Heart right ventricle (tissue), 16 donors: ENCODE measurements around the gene UPP1. TPM values are rescaled to one million over a fixed set of nuclear protein-coding genes. Genes with fewer than 3 reads are reported as not detected.
"Not testable (repeated sequence)": the region's sequence is repeated elsewhere in the genome, so short reads cannot be mapped to it uniquely, and the experiment has no call there.

ENCODE experiments used
- ATAC-seq, 8 donors: fragments of 200-7000 bp; cut with Tn5 transposase; one replicate each; pipeline ENCODE4 v1.9.1; 2020; ENCODE audit warnings: mild to moderate bottlenecking in 8 of 8, moderate library complexity in 8 of 8, moderate number of reproducible peaks in 1 of 8
- DNase-seq, 2 donors: peaks; one replicate each; pipeline ENCODE4 v3.0.0-alpha.2; 2020
- H3K27ac ChIP-seq, 10 donors: fragments of 200-600 bp; sonication (generic) in 2 of 10; one replicate each; pipeline versions ENCODE4 v1.5.0 to v1.8.0; 2020 to 2022; ENCODE audit warnings: mild to moderate bottlenecking in 3 of 10
- H3K27me3 ChIP-seq, 7 donors: fragments of 200-600 bp; one replicate each; pipeline ENCODE4 v1.8.0; 2021 to 2022; ENCODE audit warnings: mild to moderate bottlenecking in 2 of 7
- H3K36me3 ChIP-seq, 9 donors: fragments of 200-600 bp; sonication (generic) in 1 of 9; one replicate each; pipeline versions ENCODE4 v1.5.0 to v1.8.0; 2020 to 2022; ENCODE audit warnings: mild to moderate bottlenecking in 2 of 9
- H3K4me1 ChIP-seq, 9 donors: fragments of 200-600 bp; sonication (generic) in 1 of 9; one replicate each; pipeline versions ENCODE4 v1.5.0 to v1.8.0; 2020 to 2022; ENCODE audit warnings: mild to moderate bottlenecking in 4 of 9
- H3K4me3 ChIP-seq, 10 donors: fragments of 200-600 bp; sonication (generic) in 2 of 10; one replicate each; pipeline versions ENCODE4 v1.5.0 to v1.8.0; 2020 to 2022; ENCODE audit warnings: mild to moderate bottlenecking in 7 of 10, moderate library complexity in 2 of 10
- H3K9me3 ChIP-seq, 11 donors: fragments of 200-600 bp in 10 of 11; sonication (generic) in 2 of 11; one replicate each; pipeline versions ENCODE4 v1.5.0 to v1.8.0; 2013 to 2022; ENCODE audit warnings: mild to moderate bottlenecking in 2 of 11, control low read depth in 1 of 11, moderate library complexity in 1 of 11
- CTCF ChIP-seq, 9 donors: fragments of 200-600 bp; sonication (generic) in 2 of 9; IDR thresholded peaks; one replicate each; pipeline versions ENCODE4 v1.5.0 to v1.8.0; 2021 to 2022; ENCODE audit warnings: antibody characterized with exemption in 9 of 9, mild to moderate bottlenecking in 5 of 9, moderate library complexity in 1 of 9
- WGBS, 2 donors: extraction: QIAGEN DNeasy Blood & Tissue Kit; methylation state at CpG; one replicate each; pipeline ENCODE4 v1.1.7; 2013; ENCODE audit warnings: inconsistent platforms in 1 of 2; 5-methylcytosine and 5-hydroxymethylcytosine counted together
- intact Hi-C, 10 donors: fragments of 100-400 bp; cut with DNase I; formaldehyde crosslinking; loops; one replicate each; pipeline versions ENCODE4 v1.11.1 to v1.14.2; 2022
- polyA plus RNA-seq, 2 donors: library from polyadenylated mRNA; stranded (reverse); fragments of 200-250 nt; gene quantifications; one replicate each; pipeline ENCODE4 v1.2.3, GENCODE V29; 2013
- total RNA-seq, 10 donors: library from RNA; stranded (reverse); fragmentation: NEBNext Ultra II Directional in 3 of 10; extraction: Animal tissue kit (Norgen Biotek cat#: 25700) in 3 of 10; gene quantifications; one replicate each; pipeline versions ENCODE4 v1.2.1 to v1.2.4, GENCODE V29; 2021 to 2023
- donor health status: Arrhythmogenic right ventricular cardiomyopathy.
- donor health status: ischemic (EF 13 %, LVEDD 7.1; RV severe dilation, severe dysfunction).
- donor health status: healthy with polysubstance abuse.
- donor health status: DM: no; HTN: yes; CAD: no.
- donor health status: DM: no; HTN: no; CAD: no.
- donor health status: ischemic (EF 25% LVEDD 6.9; RV normal size, moderate dysfunction).
- donor health status: ischemic (EF 25% LVEDD 5.7; RV mildly dilated, moderate dysfunction).
- donor health status: healthy.
- donor health status: DM: yes; HTN: yes; CAD: no.
- donor health status: Ischemic cardiomyopathy.
- donor health status: ischemic (EF 35%, LVEDD 5.7; RV mildly dilated, moderate dysfunction).
- donor health status: nonischemic (EF 11% LVEDD 7.7; RV severe dilation, severe dysfunction).
- donor health status: DM: yes; HTN: yes; CAD: no.
- donor health status: PGD.
- donor health status: ischemic (EF 29% LVEDD 5.4; RV normal size, mild dysfunction).
- donor health status: nonischemic (EF 23%, LVEDD 6.1; RV moderate dilation, normal function).

UPP1 gene
- total and polyA plus RNA-seq, 12 donors, result 14.4 to 54.5 (median 18.8) TPM

GRCh38 chr7:48074204-48074654 is 14.8 kb upstream of the UPP1 start:
- H3K4me1 ChIP-seq, result peaks cover 0 to 5% (median 0%) of the 10 kb centered on the region in 9 donors
- ATAC-seq (peak in 2 of 8 donors; percentile 28 to 41), DNase-seq (no peak)
- H3K4me3 ChIP-seq, result no peak overlapping the region
- H3K27ac ChIP-seq, result no peak overlapping the region
- no peaks in the 10 kb centered on the region for H3K27me3 ChIP-seq
- H3K36me3 ChIP-seq, result no peaks in the 10 kb centered on the region
- no peak for TF ChIP-seq CTCF (IDR thresholded peaks at IDR 0.05)
- H3K9me3 ChIP-seq, result peaks cover 0 to 16% (median 0%) of the 10 kb centered on the region in 11 donors
- intact Hi-C loops, result no loop called here

GRCh38 chr7:48077423-48077822 is 11.6 kb upstream of the UPP1 start:
- no peak for TF ChIP-seq CTCF (IDR thresholded peaks at IDR 0.05)
- Histone ChIP-seq H3K27ac (no peak overlapping the region), H3K27me3 (no peaks in the 10 kb centered on the region), H3K9me3 (peaks cover 0 to 1% (median 0%) of the 10 kb centered on the region in 11 donors), H3K4me3 (no peak overlapping the region), H3K4me1 (peaks cover 0 to 5% (median 0%) of the 10 kb centered on the region in 9 donors), H3K36me3 (no peaks in the 10 kb centered on the region)
- DNase-seq (no peak), ATAC-seq (no peak)
- intact Hi-C loops, result no loop called here
- 65 to 81% methylated on average over 1 of the region's 1 CpG for WGBS, 2 donors

GRCh38 chr7:48078470-48078869 is 10.6 kb upstream of the UPP1 start:
- H3K27ac ChIP-seq, result no peak overlapping the region
- no peak overlapping the region for H3K4me3 ChIP-seq
- H3K4me1 ChIP-seq, result peaks cover 0 to 14% (median 4%) of the 10 kb centered on the region in 9 donors
- DNase-seq (no peak), ATAC-seq (no peak)
- H3K9me3 ChIP-seq, result no peaks in the 10 kb centered on the region
- H3K27me3 ChIP-seq, result no peaks in the 10 kb centered on the region
- H3K36me3 ChIP-seq, result no peaks in the 10 kb centered on the region
- intact Hi-C loops, result no loop called here
- 56 to 76% methylated on average over 2 of the region's 2 CpGs for WGBS, 2 donors
- TF ChIP-seq CTCF (IDR thresholded peaks at IDR 0.05), result no peak

- H3K4me3 ChIP-seq, DNase-seq, H3K9me3 ChIP-seq, H3K36me3 ChIP-seq, H3K27me3 ChIP-seq, H3K27ac ChIP-seq, ATAC-seq, intact Hi-C loops: not testable (repeated sequence)
- H3K4me1 ChIP-seq, result peaks cover 0 to 53% (median 31%) of the 10 kb centered on the region in 9 donors
Measured at GRCh38 chr7:48082378-48082777, 6.7 kb upstream of the UPP1 start.

GRCh38 chr7:48083114-48083830 is 5.8 kb upstream of the UPP1 start:
- peak overlapping the region in 1 of 10 donors; percentile 2 for H3K27ac ChIP-seq
- intact Hi-C loops, result no loop called here
- no peak for TF ChIP-seq CTCF (IDR thresholded peaks at IDR 0.05)
- 56 to 64% methylated on average over 6 of the region's 6 CpGs for WGBS, 2 donors
- H3K4me3 ChIP-seq, result no peak overlapping the region
- H3K36me3 ChIP-seq, result no peaks in the 10 kb centered on the region
- no peaks in the 10 kb centered on the region for H3K9me3 ChIP-seq
- ATAC-seq (no peak), DNase-seq (no peak)
- no peaks in the 10 kb centered on the region for H3K27me3 ChIP-seq
- H3K4me1 ChIP-seq, result peaks cover 2 to 59% (median 40%) of the 10 kb centered on the region in 9 donors
